ENCODE results near the gene EGFR.

The EGFR gene

GRCh38 chr7:54995166-54995565, 23.7 kb upstream of the EGFR start:
- TF ChIP-seq ZFX (IDR thresholded peaks at IDR 0.05): no peak
- TF ChIP-seq CTCF (conservative IDR thresholded peaks at IDR 0.05): no peak
- peak overlapping the region; percentile 75 for H3K27ac ChIP-seq

GRCh38 chr7:54995610-54996363, 23.0 kb upstream of the EGFR start:
- TF ChIP-seq ZFX (IDR thresholded peaks at IDR 0.05): no peak
- TF ChIP-seq CTCF (conservative IDR thresholded peaks at IDR 0.05): no peak
- H3K27ac ChIP-seq: peak overlapping the region; percentile 75

- H3K27ac ChIP-seq: peak overlapping the region; percentile 75
- no peak for TF ChIP-seq ZFX (IDR thresholded peaks at IDR 0.05)
- no peak for TF ChIP-seq CTCF (conservative IDR thresholded peaks at IDR 0.05)
Measured at GRCh38 chr7:54996391-54996790, 22.4 kb upstream of the EGFR start.

GRCh38 chr7:55004579-55004978, 14.2 kb upstream of the EGFR start:
- TF ChIP-seq ZFX (IDR thresholded peaks at IDR 0.05) (no peak), CTCF (conservative IDR thresholded peaks at IDR 0.05) (no peak)
- no peak overlapping the region; the same call in 1 of the 2 replicates for H3K27ac ChIP-seq

GRCh38 chr7:55005241-55005851, 13.5 kb upstream of the EGFR start:
- peak overlapping the region; percentile 5; the same call in 1 of the 2 replicates for H3K27ac ChIP-seq
- TF ChIP-seq ZFX (IDR thresholded peaks at IDR 0.05) (no peak), CTCF (conservative IDR thresholded peaks at IDR 0.05) (no peak)

- TF ChIP-seq ZFX (IDR thresholded peaks at IDR 0.05) (no peak), CTCF (conservative IDR thresholded peaks at IDR 0.05) (no peak)
- H3K27ac ChIP-seq: no peak overlapping the region
Measured at GRCh38 chr7:55006499-55006898, 12.3 kb upstream of the EGFR start.

GRCh38 chr7:55013851-55014250, 5.0 kb upstream of the EGFR start:
- no peak overlapping the region for H3K27ac ChIP-seq
- no peak for TF ChIP-seq CTCF (conservative IDR thresholded peaks at IDR 0.05)
- TF ChIP-seq ZFX (IDR thresholded peaks at IDR 0.05): no peak

Measured in C4-2B (cell line).